Measurements from ENCODE around the gene PLXNA1. TPM values are rescaled to one million over a fixed set of nuclear protein-coding genes. Genes with fewer than 3 reads are reported as not detected.

The PLXNA1 gene
- total RNA-seq, 1 donor = 107 TPM

GRCh38 chr3:126977821-126978220 lies 5.1 kb upstream of the PLXNA1 start:
- peaks cover 5% of the 10 kb centered on the region for H3K4me1 ChIP-seq (ENCODE audit: insufficient read depth, low read length)
- peaks cover 2% of the 10 kb centered on the region for H3K9me3 ChIP-seq (ENCODE audit: low read depth, low read length)
- no peaks in the 10 kb centered on the region for H3K79me2 ChIP-seq (ENCODE audit: insufficient read depth, low read length)
- H3K36me3 ChIP-seq (ENCODE audit: insufficient read depth, low read length) = no peaks in the 10 kb centered on the region
- H2AFZ ChIP-seq (ENCODE audit: low read length) = no peak overlapping the region
- TF ChIP-seq CTCF (IDR thresholded peaks at IDR 0.05; ENCODE audit: extremely low read depth, low read depth, low read length) = no peak
- H3K27me3 ChIP-seq (ENCODE audit: insufficient read depth, low read length) = no peaks in the 10 kb centered on the region
- H3K4me2 ChIP-seq (ENCODE audit: insufficient read depth, low read length) = no peak overlapping the region
- no peak overlapping the region for H3K27ac ChIP-seq (ENCODE audit: low read depth, low read length)
- no peak overlapping the region for H3K4me3 ChIP-seq (ENCODE audit: insufficient read depth, low read length)
- DNase-seq (ENCODE audit: insufficient read length, low spot score, missing footprints) = no peak
- no peaks in the 10 kb centered on the region for H4K20me1 ChIP-seq (ENCODE audit: insufficient read depth, low read length)

GRCh38 chr3:126978291-126978690 lies 4.6 kb upstream of the PLXNA1 start:
- H3K4me3 ChIP-seq (ENCODE audit: insufficient read depth, low read length) = no peak overlapping the region
- no peak overlapping the region for H3K27ac ChIP-seq (ENCODE audit: low read depth, low read length)
- H3K79me2 ChIP-seq (ENCODE audit: insufficient read depth, low read length) = no peaks in the 10 kb centered on the region
- H4K20me1 ChIP-seq (ENCODE audit: insufficient read depth, low read length) = no peaks in the 10 kb centered on the region
- H3K4me1 ChIP-seq (ENCODE audit: insufficient read depth, low read length) = peaks cover 5% of the 10 kb centered on the region
- H3K36me3 ChIP-seq (ENCODE audit: insufficient read depth, low read length) = no peaks in the 10 kb centered on the region
- H3K9me3 ChIP-seq (ENCODE audit: low read depth, low read length) = peaks cover 2% of the 10 kb centered on the region
- no peak overlapping the region for H2AFZ ChIP-seq (ENCODE audit: low read length)
- no peak for DNase-seq (ENCODE audit: insufficient read length, low spot score, missing footprints)
- no peak overlapping the region for H3K4me2 ChIP-seq (ENCODE audit: insufficient read depth, low read length)
- TF ChIP-seq CTCF (IDR thresholded peaks at IDR 0.05; ENCODE audit: extremely low read depth, low read depth, low read length) = no peak
- H3K27me3 ChIP-seq (ENCODE audit: insufficient read depth, low read length) = no peaks in the 10 kb centered on the region

- Histone ChIP-seq H3K36me3 (ENCODE audit: insufficient read depth, low read length) (no peaks in the 10 kb centered on the region), H2AFZ (ENCODE audit: low read length) (no peak overlapping the region), H3K27me3 (ENCODE audit: insufficient read depth, low read length) (no peaks in the 10 kb centered on the region), H3K27ac (ENCODE audit: low read depth, low read length) (no peak overlapping the region), H3K9me3 (ENCODE audit: low read depth, low read length) (peaks cover 2% of the 10 kb centered on the region), H3K4me3 (ENCODE audit: insufficient read depth, low read length) (no peak overlapping the region), H3K4me1 (ENCODE audit: insufficient read depth, low read length) (peaks cover 5% of the 10 kb centered on the region), H3K4me2 (ENCODE audit: insufficient read depth, low read length) (no peak overlapping the region), H4K20me1 (ENCODE audit: insufficient read depth, low read length) (peaks cover 2% of the 10 kb centered on the region), H3K79me2 (ENCODE audit: insufficient read depth, low read length) (peaks cover 6% of the 10 kb centered on the region)
- no peak for TF ChIP-seq CTCF (IDR thresholded peaks at IDR 0.05; ENCODE audit: extremely low read depth, low read depth, low read length)
- no peak for DNase-seq (ENCODE audit: insufficient read length, low spot score, missing footprints)
Observed at GRCh38 chr3:126979046-126979628, 3.8 kb upstream of the PLXNA1 start.

GRCh38 chr3:126980266-126980811 lies 2.6 kb upstream of the PLXNA1 start:
- Histone ChIP-seq H3K9me3 (ENCODE audit: low read depth, low read length) (no peaks in the 10 kb centered on the region), H3K79me2 (ENCODE audit: insufficient read depth, low read length) (peaks cover 18% of the 10 kb centered on the region), H3K4me3 (ENCODE audit: insufficient read depth, low read length) (no peak overlapping the region), H3K27ac (ENCODE audit: low read depth, low read length) (no peak overlapping the region), H3K4me1 (ENCODE audit: insufficient read depth, low read length) (peaks cover 14% of the 10 kb centered on the region), H3K36me3 (ENCODE audit: insufficient read depth, low read length) (no peaks in the 10 kb centered on the region), H3K27me3 (ENCODE audit: insufficient read depth, low read length) (no peaks in the 10 kb centered on the region), H3K4me2 (ENCODE audit: insufficient read depth, low read length) (no peak overlapping the region), H4K20me1 (ENCODE audit: insufficient read depth, low read length) (peaks cover 14% of the 10 kb centered on the region), H2AFZ (ENCODE audit: low read length) (no peak overlapping the region)
- no peak for TF ChIP-seq CTCF (IDR thresholded peaks at IDR 0.05; ENCODE audit: extremely low read depth, low read depth, low read length)
- DNase-seq (ENCODE audit: insufficient read length, low spot score, missing footprints) = no peak
